Activated naive CD4-positive, alpha-beta T cell treated with anti-CD3 and anti-CD28 coated beads, Interleukin-2, amount 50 U/mL, for 72 hours (primary cell): Measurements from ENCODE around the gene KIR2DL1. TPM values are rescaled to one million over a fixed set of nuclear protein-coding genes. Genes with fewer than 3 reads are reported as not detected.

Experiments used
- total RNA-seq, 2 donors: library from RNA; stranded (reverse); gene quantifications; one replicate each; pipeline ENCODE4 v1.2.3, GENCODE V29; 2022

KIR2DL1 gene
- total RNA-seq, 2 donors from 2014 or later, result not detected

Other genes starting within 250 kb of the KIR2DL1 start
- not detected for gene LILRA2, start 196.0 kb upstream of the KIR2DL1 start, total RNA-seq
- not detected for gene LILRA1, start 176.2 kb upstream of the KIR2DL1 start, total RNA-seq
- under 1 TPM; 0.31 to 0.34 TPM for gene LILRB1, start 139.3 kb upstream of the KIR2DL1 start, total RNA-seq
- gene LILRB4, start 106.8 kb upstream of the KIR2DL1 start, total RNA-seq, result not detected
- not detected for gene KIR3DL3, start 45.4 kb upstream of the KIR2DL1 start, total RNA-seq
- under 1 TPM in 1 of 2 donors, not detected in 1; 0.27 TPM for gene KIR2DL3, start 31.3 kb upstream of the KIR2DL1 start, total RNA-seq
- gene KIR2DL4, start 33.8 kb downstream of the KIR2DL1 start, total RNA-seq, result under 1 TPM in 1 of 2 donors, not detected in 1; 0.25 TPM
- gene KIR3DL1, start 46.7 kb downstream of the KIR2DL1 start, total RNA-seq, result under 1 TPM; 0.18 to 0.23 TPM
- under 1 TPM; 0.18 to 0.45 TPM for gene KIR2DS4, start 62.9 kb downstream of the KIR2DL1 start, total RNA-seq
- gene KIR3DL2, start 80.7 kb downstream of the KIR2DL1 start, total RNA-seq, result 1 to 10 TPM in 1 of 2 donors, under 1 TPM in 1; 0.98 to 1.1 TPM
- gene FCAR, start 104.4 kb downstream of the KIR2DL1 start, total RNA-seq, result not detected
- under 1 TPM; 0.61 to 0.89 TPM for gene NCR1, start 136.4 kb downstream of the KIR2DL1 start, total RNA-seq
- gene NLRP7, start 177.7 kb downstream of the KIR2DL1 start, total RNA-seq, result not detected
- gene NLRP2, start 196.6 kb downstream of the KIR2DL1 start, total RNA-seq, result 1 to 10 TPM; 2.3 to 7.0 TPM